ENCODE data around the gene TBX21. TPM values are rescaled to one million over a fixed set of nuclear protein-coding genes. Genes with fewer than 3 reads are reported as not detected.

The TBX21 gene
- total RNA-seq, 1 experiment from 2014 or later: not detected

DNA sequence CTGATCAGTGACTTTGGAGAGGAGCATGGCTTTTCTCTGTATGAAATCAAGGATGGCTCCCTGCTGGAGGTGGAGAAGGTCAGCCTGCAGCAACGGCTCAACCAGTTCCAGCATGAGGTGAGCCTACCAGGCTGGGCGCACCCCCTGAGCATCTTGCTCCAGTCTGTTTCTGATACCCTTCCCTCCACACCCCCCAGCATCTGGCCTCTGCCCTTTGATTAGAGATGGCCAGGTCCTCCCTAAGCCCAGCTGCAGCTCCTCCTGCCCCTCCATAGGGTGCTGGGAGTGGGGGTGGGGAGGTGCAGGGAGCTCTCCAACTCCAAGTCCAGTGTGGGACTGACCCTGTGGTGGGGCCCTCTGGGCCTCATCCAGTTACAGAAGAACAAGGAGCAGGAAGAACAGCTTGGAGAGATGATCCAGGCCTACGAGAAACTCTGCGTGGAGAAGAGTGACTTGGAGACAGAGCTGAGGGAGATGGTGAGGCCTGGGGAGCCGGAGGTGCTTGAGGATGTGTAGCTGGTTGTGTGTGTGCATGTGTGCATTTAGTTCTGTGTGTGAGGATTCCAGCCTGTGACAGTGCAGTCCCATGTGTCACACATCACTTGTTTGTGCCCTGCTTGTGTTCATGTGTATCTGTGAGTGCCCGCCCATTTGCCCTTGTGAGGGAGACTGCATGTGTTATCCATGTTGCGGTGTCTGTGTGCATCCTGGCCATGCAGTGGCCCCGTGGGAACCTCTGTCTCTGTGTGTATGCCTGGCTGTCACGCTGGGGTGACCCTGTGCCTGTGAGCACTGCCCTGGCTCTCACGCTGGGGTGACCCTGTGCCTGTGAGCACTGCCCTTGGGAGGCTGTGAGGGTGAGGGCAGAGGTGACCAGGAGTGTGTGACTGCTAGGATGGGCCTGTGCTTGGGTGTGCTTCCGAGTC is 36.1 kb upstream of the TBX21 start:
- no peak for DNase-seq (ENCODE audit: low read depth)
- in situ Hi-C loops (cut with HindIII; ENCODE audit: low pct_unique_long_range_greater_than_20kb, low sequenced_read_pairs): no loop called here

DNA sequence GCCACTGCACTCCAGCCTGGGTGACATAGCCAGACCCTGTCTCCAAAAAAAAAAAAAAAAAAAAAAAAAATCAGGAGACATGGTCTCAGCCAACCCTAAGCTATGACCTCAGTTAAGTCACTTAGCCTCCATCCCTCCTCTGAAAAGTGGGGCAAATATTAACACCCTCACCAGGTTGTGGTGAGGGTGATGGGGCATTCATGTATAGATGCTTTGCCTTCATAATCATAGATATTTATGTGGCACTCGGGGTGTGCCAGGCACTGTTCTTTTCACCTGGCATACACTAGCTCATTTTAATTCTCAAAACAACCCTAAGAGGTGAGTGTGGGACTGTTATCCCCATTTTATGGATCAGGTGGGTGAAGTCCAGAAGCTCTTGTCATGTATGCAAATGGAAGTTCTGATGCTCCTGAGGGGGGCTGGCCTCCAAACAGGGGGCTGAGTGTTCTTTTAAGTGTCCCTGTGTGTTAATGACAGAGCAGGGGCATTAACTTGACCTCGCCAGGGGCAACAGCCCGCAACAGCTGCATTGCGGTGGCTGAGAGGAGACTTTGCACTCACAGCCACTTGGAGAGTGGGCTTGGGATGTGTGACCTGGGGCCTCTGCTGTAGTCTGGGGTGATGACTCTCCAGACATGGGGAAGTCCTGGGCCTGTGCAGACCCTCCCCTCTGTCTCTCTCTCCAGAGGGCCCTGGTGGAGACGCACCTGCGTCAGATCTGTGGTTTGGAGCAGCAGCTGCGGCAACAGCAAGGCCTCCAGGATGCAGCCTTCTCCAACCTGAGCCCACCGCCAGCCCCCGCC is 34.9 kb upstream of the TBX21 start:
- in situ Hi-C loops (cut with HindIII; ENCODE audit: low pct_unique_long_range_greater_than_20kb, low sequenced_read_pairs): no loop called here
- DNase-seq (ENCODE audit: low read depth): no peak

DNA sequence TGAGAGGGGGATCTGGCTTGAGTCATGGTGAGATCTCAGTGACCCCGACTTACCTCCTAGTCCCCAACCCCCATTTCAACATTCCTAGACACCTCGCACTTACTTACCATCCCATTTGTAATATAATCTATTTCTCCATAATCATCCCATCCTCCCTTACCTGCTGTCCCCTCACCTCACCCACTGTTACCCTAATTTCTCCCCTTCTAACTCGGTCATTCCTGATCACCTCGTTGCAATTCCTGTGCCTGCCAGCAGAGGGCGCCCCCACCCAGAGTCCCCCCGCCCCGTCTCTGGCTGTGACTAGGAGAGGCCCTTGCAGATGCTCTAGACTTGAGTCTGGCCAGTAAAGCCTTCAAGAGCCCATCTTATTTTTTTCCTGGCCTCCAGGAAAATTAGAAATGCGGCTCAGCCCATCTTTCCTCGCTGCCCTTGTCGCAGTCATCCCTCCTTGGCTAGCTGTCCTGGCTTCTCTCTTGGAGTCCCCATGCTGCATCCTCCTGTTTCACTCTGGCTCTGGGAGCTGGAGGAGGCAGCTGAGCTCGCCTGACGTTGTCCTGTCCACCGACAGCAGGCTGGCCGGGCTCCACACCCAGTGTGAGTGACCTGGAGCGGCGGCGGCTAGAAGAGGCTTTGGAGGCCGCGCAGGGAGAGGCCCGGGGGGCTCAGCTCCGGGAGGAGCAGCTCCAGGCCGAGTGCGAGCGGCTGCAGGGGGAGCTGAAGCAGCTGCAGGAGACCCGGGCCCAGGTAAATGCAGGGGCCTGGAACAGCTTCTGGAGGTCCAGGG is 34.1 kb upstream of the TBX21 start:
- DNase-seq (ENCODE audit: low read depth): no peak
- in situ Hi-C loops (cut with HindIII; ENCODE audit: low pct_unique_long_range_greater_than_20kb, low sequenced_read_pairs): no loop called here

DNA sequence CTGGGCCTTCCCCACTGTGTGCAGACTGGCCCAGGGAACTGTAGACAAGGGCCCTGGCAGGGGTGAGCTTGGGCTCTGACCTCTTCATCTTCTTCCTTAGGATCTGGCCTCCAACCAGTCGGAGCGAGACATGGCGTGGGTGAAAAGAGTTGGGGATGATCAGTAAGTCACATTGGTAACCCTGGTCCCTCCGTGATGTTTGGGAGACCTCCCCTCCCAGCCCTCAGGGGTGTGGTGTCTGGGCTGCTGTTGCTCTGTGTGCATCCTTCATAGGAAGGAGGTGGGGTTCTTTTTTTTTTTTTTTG is 33.5 kb upstream of the TBX21 start:
- no peak for DNase-seq (ENCODE audit: low read depth)
- in situ Hi-C loops (cut with HindIII; ENCODE audit: low pct_unique_long_range_greater_than_20kb, low sequenced_read_pairs): no loop called here

DNA sequence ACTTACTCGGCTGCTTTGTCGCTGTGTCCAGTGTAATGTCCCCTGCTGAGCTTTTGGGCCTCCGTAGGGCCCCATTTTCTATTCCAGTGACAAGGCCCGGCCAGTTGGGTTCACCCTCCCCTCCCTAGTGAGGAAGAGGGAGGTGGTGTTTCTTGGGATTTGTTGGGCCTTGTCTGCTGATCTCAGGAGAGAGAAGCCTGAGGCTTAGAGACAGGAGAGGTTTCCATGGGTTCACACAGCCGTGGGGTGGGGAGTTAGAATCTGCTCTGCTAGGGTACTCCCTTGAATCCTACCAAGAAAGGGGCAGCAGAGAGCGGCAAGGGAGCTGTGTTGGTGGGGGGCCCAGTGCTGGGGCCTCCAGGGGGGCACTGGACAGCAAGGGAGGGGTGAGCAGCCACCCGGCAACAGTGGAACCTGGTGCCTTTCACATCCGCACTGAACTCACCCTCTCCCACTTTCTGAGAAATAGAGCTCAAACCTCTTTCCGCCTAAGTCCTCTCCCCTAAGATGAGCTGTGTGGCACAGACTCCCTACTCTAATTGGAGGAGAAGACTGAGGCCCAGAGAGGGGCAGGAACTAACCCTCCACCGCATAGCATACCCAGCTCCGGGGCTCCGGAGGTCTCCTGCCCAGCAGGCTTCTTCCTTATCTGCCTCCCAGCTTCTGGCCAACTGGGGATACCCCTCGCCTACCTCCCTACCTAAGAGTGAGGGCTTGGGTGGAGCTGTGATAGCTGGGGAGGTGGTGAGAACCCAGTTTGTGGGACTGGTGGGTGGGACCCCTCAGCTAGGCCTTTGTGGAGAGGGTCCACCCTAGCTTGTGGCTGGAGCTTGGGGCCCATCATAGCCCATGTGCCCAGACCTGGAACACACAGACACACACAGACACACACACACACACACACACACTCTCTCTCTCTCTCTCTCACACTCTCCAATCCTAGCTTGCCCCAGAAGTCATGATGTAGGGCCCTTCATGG is 32.3 kb upstream of the TBX21 start:
- in situ Hi-C loops (cut with HindIII; ENCODE audit: low pct_unique_long_range_greater_than_20kb, low sequenced_read_pairs): no loop called here
- DNase-seq (ENCODE audit: low read depth): no peak

DNA sequence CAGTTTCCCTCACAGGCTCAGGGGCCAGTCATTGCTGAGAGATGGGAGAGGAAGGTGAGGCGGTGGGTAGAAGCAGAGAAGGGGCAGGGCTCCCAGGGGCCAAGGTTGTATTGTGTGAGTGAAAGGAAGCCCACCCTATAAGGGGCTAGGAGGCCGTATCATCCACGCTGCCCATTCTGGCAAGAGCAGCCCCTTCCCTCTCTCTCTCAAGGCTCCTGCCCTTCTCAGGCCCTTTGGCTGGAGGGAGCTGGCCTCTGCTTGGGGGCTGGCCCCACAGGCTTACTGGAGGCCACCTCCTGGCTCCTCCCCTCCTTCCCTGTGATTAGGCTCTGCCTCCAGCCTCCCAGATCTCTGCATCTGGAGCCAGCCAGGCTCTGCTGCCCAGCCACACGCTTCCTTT is 31.4 kb upstream of the TBX21 start:
- no peak for DNase-seq (ENCODE audit: low read depth)
- in situ Hi-C loops (cut with HindIII; ENCODE audit: low pct_unique_long_range_greater_than_20kb, low sequenced_read_pairs): no loop called here

DNA sequence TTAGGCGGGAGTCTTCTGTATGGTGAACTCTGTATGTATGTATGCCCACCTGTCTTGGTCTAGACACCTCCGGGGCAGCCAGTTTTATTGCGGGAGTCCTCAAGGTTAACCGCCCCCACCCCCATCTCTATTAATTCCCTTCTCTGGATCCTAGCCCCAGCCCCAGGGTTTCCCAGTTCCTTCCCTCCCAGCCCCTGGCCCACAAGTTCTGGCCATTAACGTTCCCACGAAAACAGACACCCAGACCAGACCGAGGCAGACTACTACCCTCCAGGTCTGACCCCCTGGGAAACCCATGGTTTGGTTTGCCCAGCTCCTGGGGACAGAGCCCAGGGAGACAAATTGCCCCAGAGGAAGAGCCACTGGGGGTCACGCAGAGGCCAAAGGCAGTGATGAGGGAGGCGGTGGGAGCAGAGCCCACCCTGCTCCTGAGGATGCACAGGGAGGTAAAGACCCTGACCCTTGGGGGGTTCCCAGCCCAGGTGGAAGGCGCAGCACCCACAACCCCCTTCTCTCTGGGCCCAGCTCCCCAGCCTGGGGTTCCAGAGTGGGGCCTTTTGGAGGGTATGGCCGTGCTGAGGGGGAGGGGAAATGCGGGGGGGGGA is 30.5 kb upstream of the TBX21 start:
- DNase-seq (ENCODE audit: low read depth): no peak
- in situ Hi-C loops (cut with HindIII; ENCODE audit: low pct_unique_long_range_greater_than_20kb, low sequenced_read_pairs): no loop called here

DNA sequence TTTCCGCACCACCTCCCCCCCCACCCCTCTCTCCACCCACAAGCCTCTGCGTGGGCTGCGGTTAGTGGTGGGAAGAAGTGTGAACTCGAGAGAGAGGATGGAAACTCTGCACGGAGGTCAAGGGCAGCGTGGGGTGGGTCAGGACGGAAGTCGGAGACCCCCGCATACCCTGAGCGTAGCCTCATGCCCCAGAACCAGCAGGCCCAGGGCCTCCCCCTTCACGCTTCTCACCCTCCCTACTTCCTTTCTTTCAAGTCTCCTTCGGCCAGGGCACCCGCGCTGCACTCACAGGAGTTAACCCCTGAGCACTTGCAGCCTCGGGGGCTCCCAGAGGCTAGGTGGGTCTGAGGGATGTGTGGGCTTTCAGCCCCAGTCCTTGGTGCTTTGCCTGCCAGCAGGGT is 29.8 kb upstream of the TBX21 start:
- DNase-seq (ENCODE audit: low read depth): no peak
- in situ Hi-C loops (cut with HindIII; ENCODE audit: low pct_unique_long_range_greater_than_20kb, low sequenced_read_pairs): no loop called here

DNA sequence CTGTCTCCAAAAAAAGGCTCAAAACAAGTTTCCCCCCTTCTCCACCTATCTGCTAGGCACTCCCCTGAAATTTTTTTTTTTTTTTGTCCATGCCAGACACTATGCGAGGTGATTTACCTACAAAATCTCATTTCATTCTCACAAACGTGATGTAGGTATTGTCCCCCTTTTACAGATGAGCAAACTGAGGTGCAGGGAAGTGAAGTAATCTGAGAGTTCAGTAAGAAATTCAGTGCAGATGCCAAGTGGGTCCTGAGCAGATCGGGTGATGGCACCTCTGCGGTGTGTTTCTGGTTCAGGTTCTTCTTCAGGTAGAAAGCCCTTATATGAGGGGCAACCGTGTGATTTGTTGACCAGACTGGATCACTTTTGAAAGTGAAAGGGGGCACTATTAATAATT is 29.4 kb upstream of the TBX21 start:
- DNase-seq (ENCODE audit: low read depth): no peak
- in situ Hi-C loops (cut with HindIII; ENCODE audit: low pct_unique_long_range_greater_than_20kb, low sequenced_read_pairs): no loop called here

DNA sequence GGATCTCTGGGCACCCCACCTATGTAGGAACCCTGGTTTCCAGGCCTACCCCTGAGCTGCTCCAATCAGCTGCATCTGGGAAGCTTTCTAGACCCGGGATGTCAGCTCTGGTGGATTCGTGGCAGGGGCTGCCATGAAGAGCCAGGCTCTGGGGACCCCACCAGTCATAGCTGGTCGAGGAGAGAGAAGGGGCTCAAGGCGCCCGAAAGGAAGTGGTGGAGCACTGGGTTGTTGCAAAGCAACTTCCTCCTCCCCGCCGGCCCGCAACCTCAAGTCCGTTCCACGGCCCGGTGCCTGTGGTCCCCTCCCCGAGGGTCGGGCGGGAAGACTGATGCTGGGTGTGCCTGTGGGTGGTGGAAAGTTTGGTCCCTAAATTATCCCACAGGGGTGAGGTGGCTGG is 28.9 kb upstream of the TBX21 start:
- DNase-seq (ENCODE audit: low read depth): no peak
- in situ Hi-C loops (cut with HindIII; ENCODE audit: low pct_unique_long_range_greater_than_20kb, low sequenced_read_pairs): no loop called here

DNA sequence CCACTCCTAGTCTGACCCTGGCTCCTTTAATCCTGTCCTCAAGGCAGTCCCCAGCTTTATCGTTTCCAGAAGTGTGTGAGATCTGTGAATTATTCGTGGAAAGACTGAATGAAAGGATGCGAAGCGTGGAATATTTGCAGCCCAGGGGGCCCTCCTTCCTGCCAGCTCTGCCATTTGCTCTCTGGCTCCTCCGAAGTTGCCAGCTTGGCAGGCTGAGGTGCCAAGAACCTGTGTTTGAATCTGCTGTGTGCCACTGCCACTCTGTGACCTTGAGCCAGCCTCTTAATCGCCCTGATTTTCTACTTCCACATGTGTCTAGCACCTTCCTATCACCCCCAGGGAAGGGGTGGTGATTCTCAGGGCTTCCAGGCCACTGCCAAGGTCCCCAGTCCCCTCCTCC is 28.3 kb upstream of the TBX21 start:
- in situ Hi-C loops (cut with HindIII; ENCODE audit: low pct_unique_long_range_greater_than_20kb, low sequenced_read_pairs): no loop called here
- DNase-seq (ENCODE audit: low read depth): no peak

DNA sequence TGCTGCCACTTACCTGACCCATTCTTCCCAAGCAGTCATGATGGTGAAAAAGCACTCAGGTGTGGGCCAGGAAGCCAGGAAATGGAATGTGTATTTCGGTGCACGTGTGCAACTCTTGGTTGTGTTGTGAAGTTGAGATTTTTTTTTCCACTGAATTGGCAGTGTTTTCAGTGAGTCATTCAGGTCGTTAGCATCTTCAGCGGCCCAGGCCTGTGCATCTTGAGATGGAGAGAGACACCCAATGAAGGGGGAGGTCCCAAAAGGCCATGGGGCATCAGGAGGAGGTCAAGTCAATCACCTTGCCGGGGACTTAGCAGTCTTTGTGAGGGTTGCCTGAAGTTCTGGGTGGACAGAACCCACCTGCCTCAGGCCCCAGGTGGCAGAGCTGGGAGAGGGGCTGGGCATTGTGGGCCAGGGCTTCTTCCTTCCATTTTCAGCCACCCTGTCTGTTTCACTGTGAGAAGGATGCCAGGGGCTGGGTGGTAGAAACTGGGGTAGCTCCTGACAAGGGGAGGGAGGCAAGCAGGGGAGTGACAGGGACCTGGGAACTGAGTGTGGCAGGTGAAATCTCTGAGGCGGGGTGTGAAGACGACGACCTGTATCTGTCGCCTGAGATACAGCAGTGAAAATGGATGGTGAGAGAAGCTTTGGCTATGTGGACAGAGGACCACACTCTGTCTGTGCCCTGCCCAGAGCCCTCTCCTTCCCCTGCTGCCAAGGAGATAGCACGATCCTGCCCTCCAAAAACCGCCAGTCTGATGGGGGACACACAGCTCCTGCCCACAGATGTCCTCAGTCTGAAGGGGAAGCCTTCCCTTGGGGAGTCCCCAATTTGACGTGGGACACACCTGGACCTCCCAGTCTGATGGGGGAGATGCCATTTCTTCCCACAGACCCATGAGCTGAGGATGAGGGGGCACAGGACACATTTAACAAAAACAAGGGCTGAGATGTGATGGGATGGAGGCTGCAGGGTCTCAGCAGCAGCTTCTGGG is 27.2 kb upstream of the TBX21 start:
- in situ Hi-C loops (cut with HindIII; ENCODE audit: low pct_unique_long_range_greater_than_20kb, low sequenced_read_pairs): no loop called here
- no peak for DNase-seq (ENCODE audit: low read depth)

DNA sequence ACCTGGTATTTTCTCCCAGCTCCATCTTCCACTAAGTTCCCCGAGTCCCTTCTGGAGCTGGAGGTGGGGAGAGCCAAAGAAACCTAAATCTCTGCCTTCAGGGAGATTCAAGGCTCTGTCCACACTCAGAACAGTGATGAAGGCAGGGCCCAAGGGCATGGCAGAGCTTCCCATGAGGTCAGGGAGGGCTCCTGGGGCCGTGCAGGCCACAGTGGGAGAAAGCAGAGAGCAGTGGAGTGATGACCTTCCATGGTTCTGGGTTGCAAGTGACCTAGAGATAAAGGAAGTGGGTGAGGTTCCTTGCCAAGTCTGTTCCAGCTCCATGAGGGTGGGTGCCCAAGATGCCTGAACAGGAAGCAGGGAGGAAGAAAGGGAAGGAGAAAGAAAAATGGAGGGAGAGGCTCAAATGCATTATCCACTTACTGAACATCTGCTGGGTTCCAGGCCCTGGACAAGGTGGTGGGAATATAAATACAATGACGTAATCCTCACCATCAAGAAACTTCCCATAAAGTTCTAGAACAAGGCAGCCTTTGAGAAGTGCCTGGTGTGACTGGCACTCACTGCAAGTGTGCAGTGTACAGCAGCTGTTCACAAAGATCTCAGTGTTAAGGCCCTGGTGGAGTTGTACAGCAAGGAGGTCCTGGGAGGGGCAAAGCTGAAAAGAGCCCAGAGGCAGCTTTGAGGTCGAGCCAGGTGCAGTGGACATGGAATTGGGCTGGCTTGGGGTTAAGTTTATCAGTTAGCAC is 25.8 kb upstream of the TBX21 start:
- no peak for DNase-seq (ENCODE audit: low read depth)
- in situ Hi-C loops (cut with HindIII; ENCODE audit: low pct_unique_long_range_greater_than_20kb, low sequenced_read_pairs): no loop called here

DNA sequence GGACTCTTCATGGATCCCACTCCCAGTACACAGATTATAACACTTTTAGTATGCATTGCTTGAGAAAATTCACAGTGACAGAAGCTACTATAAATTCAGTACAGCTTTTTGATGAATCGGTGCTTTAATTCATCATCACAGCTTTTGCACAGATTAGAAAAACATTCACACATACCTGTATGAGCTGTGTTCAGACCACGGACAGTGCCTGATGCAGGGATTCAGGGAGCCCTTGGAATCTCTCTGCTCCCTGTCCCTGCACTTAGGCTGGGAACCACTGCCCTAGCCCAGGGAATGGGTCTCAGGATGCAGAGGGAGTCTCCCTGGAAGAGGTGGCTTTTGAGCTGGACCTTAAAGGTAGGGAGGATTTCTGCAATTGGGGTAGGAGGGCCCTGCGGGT is 25.2 kb upstream of the TBX21 start:
- in situ Hi-C loops (cut with HindIII; ENCODE audit: low pct_unique_long_range_greater_than_20kb, low sequenced_read_pairs): no loop called here

DNA sequence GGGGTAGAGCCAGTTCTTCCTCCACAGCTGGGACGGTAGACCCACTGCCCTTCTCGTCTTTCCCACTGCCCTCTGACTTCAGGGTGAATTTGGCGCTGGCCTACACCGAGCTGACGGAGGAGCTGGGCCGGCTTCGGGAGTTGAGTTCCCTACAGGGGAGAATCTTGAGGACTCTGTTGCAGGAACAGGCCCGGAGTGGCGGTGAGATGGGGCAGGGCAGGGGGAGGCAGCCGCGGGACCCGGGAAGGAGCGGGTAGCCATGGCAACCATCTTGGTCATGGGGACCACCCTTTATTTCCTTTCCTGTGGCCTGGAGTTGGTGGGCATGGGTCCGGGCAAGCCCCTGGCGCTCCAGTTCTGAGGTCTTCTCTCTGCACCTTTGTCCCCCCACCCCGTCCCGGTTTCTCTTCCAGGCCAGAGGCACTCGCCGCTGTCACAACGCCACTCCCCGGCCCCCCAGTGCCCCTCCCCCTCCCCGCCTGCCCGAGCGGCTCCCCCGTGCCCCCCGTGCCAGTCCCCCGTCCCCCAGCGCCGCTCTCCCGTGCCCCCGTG is 24.6 kb upstream of the TBX21 start:
- in situ Hi-C loops (cut with HindIII; ENCODE audit: low pct_unique_long_range_greater_than_20kb, low sequenced_read_pairs): no loop called here
- no peak for DNase-seq (ENCODE audit: low read depth)

More for the DNA sequence above, 25.2 kb upstream of the TBX21 start:
- DNase-seq (ENCODE audit: low read depth): no peak
